ENCODE data around the gene STXBP5L.

GRCh38 chr3:121436074-121436473, 528.1 kb downstream of the STXBP5L start:
- TF ChIP-seq, protein P1, sequence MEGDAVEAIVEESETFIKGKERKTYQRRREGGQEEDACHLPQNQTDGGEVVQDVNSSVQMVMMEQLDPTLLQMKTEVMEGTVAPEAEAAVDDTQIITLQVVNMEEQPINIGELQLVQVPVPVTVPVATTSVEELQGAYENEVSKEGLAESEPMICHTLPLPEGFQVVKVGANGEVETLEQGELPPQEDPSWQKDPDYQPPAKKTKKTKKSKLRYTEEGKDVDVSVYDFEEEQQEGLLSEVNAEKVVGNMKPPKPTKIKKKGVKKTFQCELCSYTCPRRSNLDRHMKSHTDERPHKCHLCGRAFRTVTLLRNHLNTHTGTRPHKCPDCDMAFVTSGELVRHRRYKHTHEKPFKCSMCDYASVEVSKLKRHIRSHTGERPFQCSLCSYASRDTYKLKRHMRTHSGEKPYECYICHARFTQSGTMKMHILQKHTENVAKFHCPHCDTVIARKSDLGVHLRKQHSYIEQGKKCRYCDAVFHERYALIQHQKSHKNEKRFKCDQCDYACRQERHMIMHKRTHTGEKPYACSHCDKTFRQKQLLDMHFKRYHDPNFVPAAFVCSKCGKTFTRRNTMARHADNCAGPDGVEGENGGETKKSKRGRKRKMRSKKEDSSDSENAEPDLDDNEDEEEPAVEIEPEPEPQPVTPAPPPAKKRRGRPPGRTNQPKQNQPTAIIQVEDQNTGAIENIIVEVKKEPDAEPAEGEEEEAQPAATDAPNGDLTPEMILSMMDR (IDR thresholded peaks at IDR 0.05; ENCODE audit: low read depth, low read length, missing input control): no peak
- TF ChIP-seq TAF1 (conservative IDR thresholded peaks at IDR 0.05) (no peak), MAX (IDR thresholded peaks at IDR 0.05) (no peak), YY1 (IDR thresholded peaks at IDR 0.05) (no peak), HNF4G (IDR thresholded peaks at IDR 0.05) (no peak), GABPA (IDR thresholded peaks at IDR 0.05 in 1 of 2, conservative IDR thresholded peaks at IDR 0.05 in 1 of 2) (no peak), RAD21 (IDR thresholded peaks at IDR 0.05) (no peak), REST (IDR thresholded peaks at IDR 0.05) (no peak)
- TF ChIP-seq, protein P2, sequence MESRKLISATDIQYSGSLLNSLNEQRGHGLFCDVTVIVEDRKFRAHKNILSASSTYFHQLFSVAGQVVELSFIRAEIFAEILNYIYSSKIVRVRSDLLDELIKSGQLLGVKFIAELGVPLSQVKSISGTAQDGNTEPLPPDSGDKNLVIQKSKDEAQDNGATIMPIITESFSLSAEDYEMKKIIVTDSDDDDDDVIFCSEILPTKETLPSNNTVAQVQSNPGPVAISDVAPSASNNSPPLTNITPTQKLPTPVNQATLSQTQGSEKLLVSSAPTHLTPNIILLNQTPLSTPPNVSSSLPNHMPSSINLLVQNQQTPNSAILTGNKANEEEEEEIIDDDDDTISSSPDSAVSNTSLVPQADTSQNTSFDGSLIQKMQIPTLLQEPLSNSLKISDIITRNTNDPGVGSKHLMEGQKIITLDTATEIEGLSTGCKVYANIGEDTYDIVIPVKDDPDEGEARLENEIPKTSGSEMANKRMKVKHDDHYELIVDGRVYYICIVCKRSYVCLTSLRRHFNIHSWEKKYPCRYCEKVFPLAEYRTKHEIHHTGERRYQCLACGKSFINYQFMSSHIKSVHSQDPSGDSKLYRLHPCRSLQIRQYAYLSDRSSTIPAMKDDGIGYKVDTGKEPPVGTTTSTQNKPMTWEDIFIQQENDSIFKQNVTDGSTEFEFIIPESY (IDR thresholded peaks at IDR 0.05): no peak
- TF ChIP-seq, protein P3, sequence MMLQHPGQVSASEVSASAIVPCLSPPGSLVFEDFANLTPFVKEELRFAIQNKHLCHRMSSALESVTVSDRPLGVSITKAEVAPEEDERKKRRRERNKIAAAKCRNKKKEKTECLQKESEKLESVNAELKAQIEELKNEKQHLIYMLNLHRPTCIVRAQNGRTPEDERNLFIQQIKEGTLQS (IDR thresholded peaks at IDR 0.05): no peak

All from liver (tissue), 3 donors.